ENCODE results near the gene LRRC52. TPM values are rescaled to one million over a fixed set of nuclear protein-coding genes. Genes with fewer than 3 reads are reported as not detected.

Gene LRRC52
- total RNA-seq, 4 donors from 2014 or later: not detected

GRCh38 chr1:165501330-165501969 lies 42.4 kb upstream of the LRRC52 start:
- TF ChIP-seq CTCF (IDR thresholded peaks at IDR 0.05): no peak
- DNase-seq (ENCODE audit: low spot score) (no peak), ATAC-seq (ENCODE audit: low FRiP score) (no peak)

- no peak for TF ChIP-seq CTCF (IDR thresholded peaks at IDR 0.05)
- no peak for ATAC-seq (ENCODE audit: low FRiP score)
Measured at GRCh38 chr1:165501970-165502348, 41.8 kb upstream of the LRRC52 start.

GRCh38 chr1:165507570-165507969 lies 36.2 kb upstream of the LRRC52 start:
- no peak for ATAC-seq (ENCODE audit: low FRiP score)
- DNase-seq (ENCODE audit: low spot score): no peak
- no peak for TF ChIP-seq CTCF (IDR thresholded peaks at IDR 0.05)

More at GRCh38 chr1:165501970-165502348, 41.8 kb upstream of the LRRC52 start:
- DNase-seq (ENCODE audit: low spot score): no peak

GRCh38 chr1:165508291-165508690 lies 35.5 kb upstream of the LRRC52 start:
- ATAC-seq (ENCODE audit: low FRiP score) (no peak), DNase-seq (ENCODE audit: low spot score) (no peak)
- TF ChIP-seq CTCF (IDR thresholded peaks at IDR 0.05): no peak

- TF ChIP-seq CTCF (IDR thresholded peaks at IDR 0.05): no peak
Measured at GRCh38 chr1:165512816-165513215, 31.0 kb upstream of the LRRC52 start.

GRCh38 chr1:165516469-165516868 lies 27.3 kb upstream of the LRRC52 start:
- DNase-seq (ENCODE audit: low spot score) (no peak), ATAC-seq (ENCODE audit: low FRiP score) (no peak)
- no peak for TF ChIP-seq CTCF (IDR thresholded peaks at IDR 0.05)

More at GRCh38 chr1:165512816-165513215, 31.0 kb upstream of the LRRC52 start:
- no peak for DNase-seq (ENCODE audit: low spot score)
- ATAC-seq (ENCODE audit: low FRiP score): no peak

GRCh38 chr1:165520646-165521045 lies 23.2 kb upstream of the LRRC52 start:
- TF ChIP-seq CTCF (IDR thresholded peaks at IDR 0.05): no peak
- DNase-seq (ENCODE audit: low spot score): no peak
- ATAC-seq (ENCODE audit: low FRiP score): no peak

Measured in omental fat pad (tissue), 4 donors.